ENCODE measurements around the gene PVALEF. TPM values are rescaled to one million over a fixed set of nuclear protein-coding genes. Genes with fewer than 3 reads are reported as not detected.

PVALEF gene
- total and polyA plus RNA-seq, 2 of the 13 experiments (the other 11 are each of a cell fraction or from before 2014, with no cell fraction given), result 0.18 TPM

DNA sequence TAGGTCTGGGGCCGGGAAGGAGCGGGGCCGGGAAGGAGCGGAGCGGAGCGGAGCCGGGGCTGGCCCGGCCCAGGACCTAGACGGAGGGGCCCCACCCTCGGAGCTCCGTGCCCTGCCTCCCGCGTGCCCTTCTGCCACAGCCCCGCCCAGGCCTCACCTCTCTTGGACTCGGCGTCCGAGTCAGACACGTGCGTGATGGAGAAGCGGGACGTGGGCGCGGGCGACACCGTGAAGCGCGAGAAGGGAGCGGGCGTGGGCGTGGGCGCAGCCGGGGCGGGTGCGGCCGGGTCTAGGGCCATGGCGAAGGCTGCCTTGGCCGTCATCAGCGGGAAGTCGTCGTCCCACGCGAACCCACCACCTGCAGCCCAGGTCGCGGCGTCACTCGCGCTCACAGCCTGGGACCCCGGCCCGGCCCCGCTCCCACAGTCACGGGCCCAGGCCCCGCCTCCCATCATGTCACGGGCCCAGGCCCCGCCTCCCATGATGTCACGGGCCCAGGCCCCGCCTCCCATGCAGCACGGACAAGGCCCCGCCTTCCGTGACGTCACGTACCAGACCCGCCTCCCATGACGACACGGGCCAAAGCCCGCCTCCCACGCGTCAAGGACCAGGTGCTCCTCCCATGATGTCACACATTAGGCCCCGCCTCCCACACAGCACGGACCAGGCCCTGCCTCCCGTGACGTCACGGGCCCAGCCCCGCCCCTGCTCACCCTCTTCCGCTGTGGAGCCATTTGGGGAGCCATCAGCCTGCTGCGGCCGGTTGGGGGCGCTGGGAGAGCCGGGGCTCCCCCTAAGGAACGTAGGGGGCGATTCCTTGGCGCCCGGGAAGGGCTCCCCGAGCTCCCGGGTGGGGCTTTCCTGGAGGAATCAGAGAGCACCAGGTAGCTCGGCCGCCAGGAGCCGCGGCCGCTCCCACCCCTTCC is 45.8 kb upstream of the PVALEF start (continued):
- no peak for TF ChIP-seq ARID2 (CRISPR knock-in tag; IDR thresholded peaks at IDR 0.05; ENCODE audit: borderline replicate concordance)
- TF ChIP-seq SMAD3 (CRISPR knock-in tag; IDR thresholded peaks at IDR 0.05), result no peak
- peak; percentile 94 for TF ChIP-seq ZBTB21 (CRISPR knock-in tag; IDR thresholded peaks at IDR 0.05)
- TF ChIP-seq ZC3H4 (CRISPR knock-in tag; IDR thresholded peaks at IDR 0.05; ENCODE audit: borderline replicate concordance), result 0 out of 2 replicates have a peak, but pooled peaks have one; percentile 38
- TF ChIP-seq GTF2F1 (IDR thresholded peaks at IDR 0.05; ENCODE audit: low read length), result no peak
- peak; percentile 57; the same call in 1 of the 2 replicates for TF ChIP-seq AKAP8 (CRISPR knock-in tag; IDR thresholded peaks at IDR 0.05)
- TF ChIP-seq KLF12 (CRISPR knock-in tag; IDR thresholded peaks at IDR 0.05; ENCODE audit: borderline replicate concordance), result no peak
- TF ChIP-seq SP4 (CRISPR knock-in tag; IDR thresholded peaks at IDR 0.05), result peak; percentile 42; the same call in 1 of the 2 replicates
- 0 out of 2 replicates have a peak, but pooled peaks have one; percentile 21 for TF ChIP-seq GABPB1 (CRISPR knock-in tag; IDR thresholded peaks at IDR 0.05)
- no peak for TF ChIP-seq ZSCAN22 (CRISPR knock-in tag; IDR thresholded peaks at IDR 0.05)
- no peak for TF ChIP-seq SMC3 (IDR thresholded peaks at IDR 0.05; ENCODE audit: low read length)
- no peak for TF ChIP-seq MBNL3 (CRISPR knock-in tag; conservative IDR thresholded peaks at IDR 0.05)
- no peak for TF ChIP-seq ZFP82 (CRISPR knock-in tag; IDR thresholded peaks at IDR 0.05; ENCODE audit: borderline replicate concordance)

- ChIA-PET POLR2A (no interaction called here), CTCF (ENCODE audit: low intra/inter-chr PET ratio, low total read pairs) (no interaction called here)
- DNase-seq (ENCODE audit: low spot score) (no peak), FAIRE-seq (no peak), ATAC-seq (no peak)
- Histone ChIP-seq H3K36me3 (replicated peaks in 1 of 2; ENCODE audit: control insufficient read depth in 1 of 2, insufficient read depth in 2 of 2, low read length in 2 of 2) (no peaks in the 10 kb centered on the region; a peak in 1 of 5 replicates), H3K79me2 (ENCODE audit: insufficient read depth, low read length) (no peaks in the 10 kb centered on the region), H3K9me3 (ENCODE audit: low read length) (no peaks in the 10 kb centered on the region), H2AFZ (ENCODE audit: low read length) (no peak overlapping the region), H3K9ac (ENCODE audit: insufficient read depth, low read depth, low read length) (no peak overlapping the region), H3K4me1 (ENCODE audit: insufficient read depth, low read length) (no peaks in the 10 kb centered on the region), H4K20me1 (ENCODE audit: insufficient read depth, low read length) (no peaks in the 10 kb centered on the region), H3K4me3 (replicated peaks in 1 of 3; ENCODE audit: insufficient read depth in 1 of 3, low read depth in 2 of 3, low read length in 3 of 3) (no peak overlapping the region), H3K27me3 (ENCODE audit: control insufficient read depth in 1 of 2, insufficient read depth in 2 of 2, low read length in 2 of 2) (no peaks in the 10 kb centered on the region), H3K27ac (ENCODE audit: extremely low read length, insufficient read depth, low read length) (no peak overlapping the region), H3K4me2 (ENCODE audit: low read depth, low read length) (no peak overlapping the region)
- no TSS peak for BruUV-seq (replicated peaks)
- in situ Hi-C loops (cut with HindIII; ENCODE audit: extremely low pct_ligation_motif_present, low pct_unique_long_range_greater_than_20kb) (no loop called here), intact Hi-C loops (cut with micrococcal nuclease; ENCODE audit: unreplicated experiment) (no loop called here)
- 98% methylated on average over 33 of the region's 33 CpGs for WGBS (ENCODE audit: low lambda C conversion rate)
- TF ChIP-seq AGO1 (IDR thresholded peaks at IDR 0.05; ENCODE audit: low read depth, low read length, poor library complexity, severe bottlenecking), result peak; percentile 8
- TF ChIP-seq HIC2 (CRISPR knock-in tag; IDR thresholded peaks at IDR 0.05; ENCODE audit: low read depth), result no peak
These were observed 45.2 kb upstream of the PVALEF start for GRCh38 chr17:81120149-81120484.
